HG03439 (cell line): ENCODE results near the gene RANBP3.

Source experiments
- ATAC-seq: cut with Tn5 transposase; IDR thresholded peaks from one replicate; pipeline ENCODE4 v1.9.1; 2021; ENCODE audit warnings: mild to moderate bottlenecking, moderate library complexity; ENCODE audit not compliant: unreplicated experiment

The RANBP3 gene

GRCh38 chr19:5953030-5953589, 24.8 kb downstream of the RANBP3 start:
- ATAC-seq, result no peak

DNA sequence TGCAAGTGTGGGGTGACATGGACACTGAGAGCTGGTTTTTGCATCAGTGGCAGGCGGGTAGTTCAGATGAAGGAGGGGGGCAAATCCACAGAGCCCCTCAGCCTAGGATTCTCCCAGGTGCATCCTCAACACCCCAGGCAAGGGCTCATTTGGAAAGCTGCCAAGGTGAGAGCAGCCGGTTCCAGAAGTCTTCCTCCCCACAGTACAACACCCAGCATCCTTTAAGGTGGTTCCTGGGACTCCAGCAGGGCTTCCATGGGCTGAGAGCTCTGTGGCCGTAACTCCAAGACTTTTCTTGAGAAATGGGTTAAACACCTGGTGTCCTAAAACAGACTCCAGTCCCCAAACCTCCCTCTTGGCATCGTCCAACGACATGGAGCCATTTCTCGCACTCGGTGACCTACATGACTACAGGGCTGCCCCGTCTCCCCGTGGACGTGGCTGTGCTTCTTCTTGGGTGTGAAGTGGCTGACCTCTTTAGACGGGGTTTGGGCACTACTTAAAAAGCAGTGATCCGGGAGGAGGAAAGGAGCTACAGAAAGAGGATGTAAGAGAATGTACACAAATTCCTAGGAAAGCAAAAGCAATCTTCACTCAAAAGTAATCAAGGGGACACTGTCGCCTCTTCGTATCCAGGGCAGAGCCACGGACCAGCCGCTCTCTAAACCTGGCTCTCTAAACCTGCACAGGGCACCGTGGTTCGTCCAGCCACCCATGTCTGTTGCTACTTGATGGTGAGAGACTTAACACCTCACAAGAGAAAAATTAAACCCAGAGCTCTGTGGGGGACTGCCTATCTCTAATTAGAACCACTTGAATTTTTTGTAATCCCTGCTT, 25.5 kb downstream of the RANBP3 start:
- no peak for ATAC-seq

- no peak for ATAC-seq
Observed at GRCh38 chr19:5951338-5951861, 26.5 kb downstream of the RANBP3 start.

DNA sequence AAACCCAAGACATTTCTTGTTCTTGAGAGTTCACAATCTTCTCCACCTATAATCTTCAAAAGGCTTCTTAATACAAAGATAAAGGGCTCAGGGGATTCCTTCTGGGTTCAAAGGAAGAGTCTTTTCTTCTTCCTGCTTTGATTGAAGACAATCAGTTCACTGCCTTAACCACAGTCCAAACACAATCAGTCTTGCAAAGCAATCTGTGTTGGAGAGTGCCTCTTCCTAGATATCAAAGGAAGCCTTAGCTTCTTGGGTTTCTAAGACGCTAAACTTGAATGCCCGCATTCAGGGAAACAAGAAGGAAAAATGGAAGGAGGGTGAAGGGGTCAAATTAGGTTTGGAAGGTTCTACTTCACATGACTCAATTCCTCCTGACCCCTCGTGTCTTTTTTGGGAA, 27.2 kb downstream of the RANBP3 start:
- ATAC-seq, result no peak

- ATAC-seq, result no peak
Observed at GRCh38 chr19:5949792-5950305, 28.1 kb downstream of the RANBP3 start.

DNA sequence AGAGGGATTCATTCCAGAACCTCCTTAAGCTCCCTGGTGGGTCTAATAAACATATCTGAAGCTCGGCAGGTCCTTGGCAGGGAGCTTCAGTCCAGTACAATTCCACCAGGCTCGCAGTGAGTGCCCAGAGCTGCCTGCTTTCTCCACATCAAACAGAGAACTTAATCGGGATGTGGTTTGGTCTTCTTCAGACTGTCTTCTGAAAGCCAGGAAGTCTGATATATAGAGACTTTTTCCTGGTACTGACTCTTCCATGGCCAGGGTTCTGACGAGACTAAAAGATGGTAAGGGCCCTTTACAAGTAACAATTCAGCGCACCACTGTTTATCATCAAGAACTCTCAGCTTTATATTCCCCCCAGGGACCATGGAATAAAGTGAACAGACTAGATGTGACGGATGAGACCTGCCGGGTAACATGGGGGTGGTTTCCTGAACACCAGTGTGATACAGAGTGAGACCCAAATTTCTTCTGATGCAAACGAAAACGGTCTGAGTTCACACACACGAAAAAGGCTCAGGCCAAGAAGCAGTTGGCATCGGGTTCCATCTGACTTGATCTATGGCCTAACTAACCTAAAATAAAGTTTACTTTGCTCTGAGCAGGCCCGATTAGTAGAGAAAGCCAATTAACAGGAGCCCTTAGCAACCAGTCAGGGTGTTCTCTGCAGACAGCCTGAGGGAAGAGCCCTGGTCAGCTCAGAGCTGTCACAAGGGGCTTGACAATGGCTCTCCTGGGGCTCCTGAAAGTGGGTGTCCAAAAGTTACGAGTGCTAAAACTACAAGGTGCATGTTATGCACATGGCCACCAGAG, 29.0 kb downstream of the RANBP3 start:
- no peak for ATAC-seq

- ATAC-seq, result no peak
Observed at GRCh38 chr19:5947435-5947834, 30.5 kb downstream of the RANBP3 start.

GRCh38 chr19:5943623-5944022, 34.3 kb downstream of the RANBP3 start:
- no peak for ATAC-seq

- no peak for ATAC-seq
Observed at GRCh38 chr19:5943045-5943444, 34.9 kb downstream of the RANBP3 start.

DNA sequence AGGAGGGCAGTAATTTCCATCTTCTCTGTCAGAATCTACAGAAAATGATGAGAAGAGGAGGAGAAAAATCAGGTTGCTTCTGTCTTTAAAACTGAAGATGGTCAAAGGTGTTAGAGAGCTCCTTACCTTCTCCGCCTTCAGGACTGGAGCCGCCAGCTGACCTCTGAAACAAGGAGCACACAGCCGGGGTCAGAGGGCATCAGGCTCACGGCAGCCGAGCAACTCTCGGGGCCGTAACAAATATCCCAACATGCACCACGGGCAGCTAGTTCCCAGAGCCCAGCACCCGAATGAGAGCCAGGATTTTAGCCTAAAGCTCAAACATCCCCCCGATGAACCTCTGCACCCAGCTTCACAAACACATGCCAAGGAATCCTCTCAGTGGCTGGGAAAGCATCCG, 36.3 kb downstream of the RANBP3 start:
- no peak for ATAC-seq

DNA sequence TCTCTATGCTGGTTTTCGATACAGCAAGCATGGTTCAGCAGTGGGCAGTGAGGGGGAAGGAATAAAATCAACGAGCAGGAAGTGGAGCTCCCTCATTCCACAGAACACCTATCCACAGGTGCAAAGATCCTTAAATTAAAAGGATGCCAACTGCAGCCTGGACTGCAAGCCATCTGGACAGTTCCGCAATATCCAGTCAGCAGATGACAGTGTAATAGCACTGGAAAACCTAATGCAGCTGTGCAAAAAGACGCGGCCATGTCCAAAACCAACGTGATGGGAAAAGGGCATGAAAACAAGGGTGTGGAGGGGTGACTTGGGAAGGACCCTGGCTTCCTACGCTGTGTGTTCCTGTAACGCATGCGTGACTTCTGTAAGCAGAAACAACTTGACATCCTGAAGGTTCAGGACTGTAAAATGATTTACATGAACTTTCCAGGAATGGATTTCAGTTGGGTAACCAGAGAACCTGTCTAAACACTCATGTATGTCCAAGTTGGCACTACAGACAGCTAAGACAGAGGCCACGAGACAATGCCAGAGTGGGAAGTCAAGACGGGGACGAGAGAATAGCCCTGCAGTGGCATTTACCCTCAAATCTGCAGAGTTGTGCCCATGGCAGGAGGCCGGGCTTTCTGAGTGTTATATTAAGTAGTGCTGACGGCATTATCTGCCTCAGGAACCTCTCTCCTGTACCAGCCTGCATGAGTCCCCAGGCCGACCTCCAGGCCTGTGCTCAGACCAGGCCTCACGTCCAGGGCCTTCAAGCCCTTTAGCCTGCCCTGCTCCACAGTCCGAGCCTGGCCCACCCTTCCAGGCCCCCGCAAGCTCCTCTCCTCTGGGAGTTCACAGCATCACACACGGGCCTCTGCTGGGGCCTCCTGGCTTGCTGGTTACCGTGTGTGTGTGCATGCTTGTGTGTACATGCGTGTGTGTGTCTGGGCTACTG, 37.4 kb downstream of the RANBP3 start:
- ATAC-seq, result no peak

GRCh38 chr19:5937550-5937949, 40.4 kb downstream of the RANBP3 start:
- no peak for ATAC-seq

- no peak for ATAC-seq
Observed at GRCh38 chr19:5936292-5936592, 41.7 kb downstream of the RANBP3 start.

DNA sequence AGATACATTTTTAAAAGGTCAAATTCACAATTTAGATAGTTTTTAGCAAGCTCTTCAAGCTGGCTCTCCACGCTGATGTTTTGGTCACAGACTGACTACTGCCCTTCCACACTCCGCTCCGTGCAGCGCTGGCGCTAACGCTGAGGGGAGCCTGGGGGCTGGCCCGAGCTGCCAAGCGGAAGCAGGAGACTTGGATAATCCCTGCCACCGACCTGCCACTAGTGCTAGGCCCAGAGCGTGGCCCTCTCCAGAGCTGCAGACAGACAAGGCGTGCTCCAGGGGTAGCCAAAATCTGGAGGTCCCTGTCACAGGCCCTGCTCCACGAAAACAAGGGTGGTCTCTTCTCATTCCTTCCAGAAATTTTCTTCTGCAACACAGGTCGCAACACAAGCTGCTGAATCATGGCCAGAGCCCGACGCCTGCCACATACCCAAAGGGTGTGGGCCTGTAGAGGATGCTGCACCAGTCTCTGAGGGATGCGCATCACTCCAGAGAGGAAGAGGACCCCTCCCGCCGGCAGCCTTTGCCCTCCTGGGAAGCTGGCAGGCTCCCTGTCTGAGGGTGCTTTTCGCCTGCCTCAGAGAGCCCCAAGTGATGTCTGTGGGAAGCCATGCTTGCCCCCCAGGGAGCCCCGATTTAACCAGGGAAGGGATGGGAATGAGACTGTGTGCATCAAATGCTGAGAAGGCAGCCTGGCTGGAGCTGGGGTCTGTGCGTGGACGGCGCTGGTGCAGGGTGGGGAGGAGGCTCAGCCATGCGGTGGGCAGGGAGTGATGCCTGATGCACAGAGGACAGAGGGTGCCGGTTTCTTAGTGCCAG, 42.3 kb downstream of the RANBP3 start:
- no peak for ATAC-seq

- ATAC-seq, result no peak
Observed at GRCh38 chr19:5934774-5935472, 43.0 kb downstream of the RANBP3 start.

DNA sequence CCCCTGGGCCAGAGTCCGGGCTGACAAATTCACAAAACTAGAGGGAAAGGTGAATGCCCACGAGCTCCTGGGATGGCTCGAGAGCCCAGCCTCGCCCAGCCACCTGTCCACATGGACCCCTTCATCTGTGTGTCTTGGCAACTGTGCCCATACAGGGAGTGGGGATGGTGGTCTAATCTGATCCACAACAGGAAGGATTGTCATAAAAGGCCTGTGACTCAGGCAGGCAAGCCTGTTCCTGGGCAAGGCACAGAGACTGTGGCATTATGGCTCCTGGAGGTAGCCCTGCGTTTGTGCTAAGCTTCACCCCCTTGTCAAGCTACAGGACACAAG, 43.9 kb downstream of the RANBP3 start:
- ATAC-seq, result no peak

DNA sequence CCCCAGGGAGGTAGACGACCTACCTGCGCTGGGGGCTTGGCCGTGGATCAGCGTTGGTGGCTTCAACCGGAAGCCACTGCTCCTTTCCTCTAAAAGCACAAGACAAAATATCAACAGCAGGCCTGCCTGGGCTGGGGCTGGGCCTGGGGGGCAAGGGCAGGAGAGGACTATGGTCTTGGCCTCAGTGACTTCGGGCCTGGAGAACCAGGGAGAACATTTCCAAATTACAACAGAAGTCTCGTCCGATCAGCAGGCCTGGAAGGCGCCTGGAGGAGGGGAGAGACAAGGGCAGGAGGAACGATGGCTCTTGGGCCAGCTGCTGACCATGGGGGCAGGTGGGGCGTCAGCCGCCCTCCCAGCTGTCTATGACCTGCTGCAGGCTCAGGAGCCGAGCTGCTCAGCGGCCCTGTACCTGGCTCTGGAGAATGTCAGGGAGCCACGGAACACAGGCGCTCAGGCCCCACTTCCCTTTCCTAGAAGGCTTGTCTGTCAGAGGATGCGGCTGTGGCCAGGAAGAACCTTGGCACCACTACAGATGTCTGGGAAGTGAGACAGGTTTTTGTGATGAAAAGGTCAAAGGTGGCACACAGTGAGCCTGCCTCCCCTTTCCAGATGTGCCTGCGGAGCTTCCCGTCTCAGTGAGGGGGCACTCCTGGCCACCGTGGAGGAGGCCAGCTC, 44.4 kb downstream of the RANBP3 start:
- ATAC-seq, result no peak

- no peak for ATAC-seq
Observed at GRCh38 chr19:5932609-5933262, 45.2 kb downstream of the RANBP3 start.
